ENCODE results near the gene CCL4.
"Not testable (repeated sequence)": the region's sequence is repeated elsewhere in the genome, so short reads cannot be mapped to it uniquely, and the experiment has no call there.

The CCL4 gene

DNA sequence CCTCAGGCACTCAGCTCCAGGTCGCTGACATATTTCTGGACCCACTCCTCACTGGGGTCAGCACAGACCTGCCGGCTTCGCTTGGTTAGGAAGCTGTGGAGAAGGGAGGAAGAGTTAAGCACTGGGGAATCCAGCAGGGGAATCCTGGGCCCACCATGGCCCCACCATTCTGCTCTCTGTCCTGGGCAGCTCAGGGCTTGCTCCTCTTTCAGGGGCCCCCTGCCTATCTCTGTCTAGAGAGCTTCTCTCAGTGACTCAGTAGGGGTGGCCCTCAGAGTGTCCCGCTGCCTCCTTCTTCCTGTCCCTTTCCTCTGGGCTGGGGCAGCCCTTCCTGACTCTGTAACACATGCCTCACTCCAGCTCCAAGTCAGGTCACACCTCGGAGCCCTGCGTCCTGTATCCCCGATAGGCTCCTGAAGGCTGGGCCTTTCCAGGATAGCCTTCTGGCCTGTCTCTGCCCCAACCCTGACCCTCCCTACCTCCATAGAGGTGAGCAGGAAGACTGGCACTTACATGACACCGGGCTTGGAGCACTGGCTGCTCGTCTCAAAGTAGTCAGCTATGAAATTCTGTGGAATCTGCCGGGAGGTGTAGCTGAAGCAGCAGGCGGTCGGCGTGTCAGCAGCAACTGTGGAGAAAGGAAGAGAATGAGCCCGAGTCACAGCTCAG, 14.8 kb upstream of the CCL4 start:
- DNase-seq = no peak

- DNase-seq = no peak
These were observed 14.2 kb upstream of the CCL4 start for GRCh38 chr17:36089339-36089865.

DNA sequence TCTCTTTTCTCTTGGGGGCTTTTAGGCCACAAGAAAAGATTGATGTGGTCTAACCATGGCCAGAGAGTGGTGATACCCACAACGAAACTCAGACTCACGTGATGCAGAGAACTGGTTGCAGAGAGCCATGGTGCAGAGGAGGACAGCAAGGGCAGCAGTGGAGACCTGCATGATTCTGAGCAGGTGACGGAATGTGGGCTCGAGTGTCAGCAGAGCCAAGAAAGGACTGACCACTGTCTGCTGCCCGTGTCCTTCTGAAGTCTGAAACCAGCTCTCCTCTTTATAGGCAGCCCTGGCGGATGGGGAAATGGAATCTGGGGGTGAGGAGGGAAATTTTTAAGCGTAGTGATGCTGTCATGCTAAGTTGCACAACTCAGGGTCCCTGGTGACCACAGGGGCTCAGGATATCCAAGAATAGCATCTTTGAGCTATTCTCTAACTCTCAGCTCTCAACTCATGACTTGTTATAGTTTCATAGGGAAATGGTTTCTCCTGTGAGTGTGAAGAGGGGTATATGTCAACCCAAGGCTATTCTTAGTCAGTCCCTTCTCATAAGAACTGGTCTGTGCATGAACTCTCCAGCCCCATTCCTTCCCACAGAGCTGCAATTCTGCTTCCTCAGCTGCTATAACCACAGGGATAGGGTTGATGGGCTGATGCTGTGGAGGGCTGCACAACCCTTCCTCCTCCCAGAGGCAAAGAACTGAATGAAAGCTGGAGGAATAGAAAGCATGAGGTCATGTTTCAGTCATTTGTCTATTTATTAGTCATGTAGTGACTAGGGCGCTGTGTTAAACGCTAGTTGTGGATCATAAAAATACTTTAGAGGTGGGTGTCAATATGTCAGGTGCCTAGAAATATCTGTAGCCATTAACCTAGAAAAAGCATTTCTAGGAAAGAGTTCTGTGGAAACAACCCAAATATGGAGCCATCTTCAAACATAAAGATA, 13.5 kb upstream of the CCL4 start, which contains the start of gene CCL3:
CCL3 (minus strand) TSS at position 256 of the 949 bp plus-strand sequence; CDS start at position 171, 85 bp downstream.
- DNase-seq = no peak

- no peak for DNase-seq
These were observed 11.4 kb upstream of the CCL4 start for GRCh38 chr17:36092230-36092629.

- DNase-seq = not testable (repeated sequence)
These were observed 10.9 kb upstream of the CCL4 start for GRCh38 chr17:36092715-36093114.

GRCh38 chr17:36094232-36094631, 9.4 kb upstream of the CCL4 start:
- no peak for DNase-seq

DNA sequence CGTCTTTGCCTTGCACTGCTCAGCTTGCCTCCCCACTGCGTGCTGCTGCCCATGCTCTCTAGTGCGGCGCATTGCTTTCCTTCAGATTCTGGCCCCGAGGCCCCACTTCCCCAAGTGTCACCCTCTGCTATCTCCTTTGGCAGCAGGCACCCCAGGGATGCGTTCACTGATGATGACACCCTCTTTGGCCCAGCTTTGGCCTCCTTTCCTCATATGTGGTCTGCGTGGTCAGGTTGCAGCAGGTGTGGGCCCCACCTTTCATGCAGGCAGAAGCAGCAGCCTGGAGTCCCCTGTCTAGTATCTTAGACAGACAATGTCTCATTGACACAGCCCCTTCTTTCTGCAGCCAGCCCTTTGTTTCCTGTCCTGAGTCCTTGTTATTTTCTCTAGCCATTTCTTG, 8.9 kb upstream of the CCL4 start:
- no peak for DNase-seq

DNA sequence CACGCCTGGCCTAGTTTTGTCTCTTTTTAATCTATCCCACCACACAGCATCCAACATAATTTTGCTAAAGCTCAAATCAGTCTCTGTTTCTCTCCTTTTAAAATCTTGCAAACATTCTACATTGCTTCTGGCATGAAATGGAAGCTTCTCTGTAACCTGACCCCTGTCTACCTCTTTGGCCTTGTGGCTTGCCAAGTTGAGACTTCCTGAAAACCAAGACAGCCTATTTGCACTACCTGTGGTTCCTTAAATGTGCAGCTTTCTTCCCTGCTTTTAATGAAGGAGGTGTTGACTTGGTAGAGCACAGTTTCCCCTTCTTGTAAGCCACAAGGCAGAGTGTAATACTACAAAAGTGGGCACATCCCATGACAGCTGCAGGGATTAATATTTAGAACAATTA, 7.6 kb upstream of the CCL4 start:
- no peak for DNase-seq

GRCh38 chr17:36099004-36099403, 4.6 kb upstream of the CCL4 start:
- DNase-seq = not testable (repeated sequence)

GRCh38 chr17:36104246-36104645, 619 bp downstream of the CCL4 start:
- not testable (repeated sequence) for DNase-seq

GRCh38 chr17:36104701-36105181, 1.1 kb downstream of the CCL4 start:
- no peak for DNase-seq

- DNase-seq = no peak
These were observed 2.3 kb downstream of the CCL4 start for GRCh38 chr17:36105781-36106492.

GRCh38 chr17:36106493-36106835, 2.8 kb downstream of the CCL4 start:
- DNase-seq = no peak

- no peak for DNase-seq
These were observed 4.0 kb downstream of the CCL4 start for GRCh38 chr17:36107660-36108059.

GRCh38 chr17:36108265-36108664, 4.6 kb downstream of the CCL4 start:
- not testable (repeated sequence) for DNase-seq

- DNase-seq = no peak
These were observed 7.5 kb downstream of the CCL4 start for GRCh38 chr17:36111068-36111490.

GRCh38 chr17:36112572-36112971, 8.9 kb downstream of the CCL4 start:
- no peak for DNase-seq

DNA sequence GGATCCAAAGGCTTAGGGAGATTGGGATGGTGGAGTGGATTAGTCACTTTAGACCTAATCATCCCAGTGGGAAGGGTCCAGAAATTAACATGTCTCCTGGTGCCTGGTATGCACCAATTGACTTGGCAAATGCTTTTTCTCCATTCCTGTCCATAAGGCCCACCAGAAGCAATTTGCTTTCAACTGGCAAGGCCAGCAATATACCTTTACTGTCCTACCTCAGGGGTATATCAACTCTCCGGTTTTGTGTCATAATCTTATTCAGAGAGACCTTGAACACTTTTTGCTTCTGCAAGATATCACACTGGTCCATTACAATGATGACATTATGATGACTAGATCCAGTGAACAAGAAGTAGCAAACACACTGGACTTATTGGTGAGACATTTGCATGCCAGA, 9.5 kb downstream of the CCL4 start:
- DNase-seq = not testable (repeated sequence)

DNA sequence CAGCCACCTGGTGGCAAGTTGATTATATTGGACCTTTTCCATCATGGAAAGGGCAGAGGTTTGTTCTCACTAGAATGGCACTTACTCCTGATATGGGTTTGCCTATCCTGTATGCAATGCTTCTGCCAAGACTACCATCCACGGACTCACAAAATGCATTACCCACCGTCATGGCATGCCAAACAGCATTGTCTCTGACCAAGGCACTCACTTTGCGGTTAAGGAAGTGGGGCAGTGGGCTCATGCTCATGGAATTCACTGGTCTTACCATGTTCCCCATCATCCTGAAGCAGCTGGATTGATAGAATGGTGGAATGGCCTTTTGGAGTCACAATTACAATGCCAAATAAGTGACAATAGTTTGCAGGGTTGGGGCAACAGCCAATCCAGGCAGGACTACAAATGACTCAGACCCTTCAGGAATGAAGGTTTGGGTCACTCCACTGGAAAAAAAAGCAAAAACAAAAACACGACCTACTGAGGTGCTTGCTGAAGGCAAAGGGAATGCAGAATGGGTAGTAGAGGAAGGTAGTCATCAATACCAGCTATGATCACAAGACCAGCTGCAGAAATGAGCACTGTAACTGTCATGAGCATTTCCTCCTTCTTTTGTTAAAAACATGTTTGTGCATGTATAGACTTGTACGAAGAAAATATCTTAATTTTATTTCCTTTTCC, 11.5 kb downstream of the CCL4 start:
- not testable (repeated sequence) for DNase-seq

- not testable (repeated sequence) for DNase-seq
These were observed 12.0 kb downstream of the CCL4 start for GRCh38 chr17:36115649-36115977.

- no peak for DNase-seq
These were observed 14.1 kb downstream of the CCL4 start for GRCh38 chr17:36117505-36118382.
